GM18498 (cell line): ENCODE results near the gene MAN1C1.

ENCODE experiments used
- ATAC-seq: cut with Tn5 transposase; IDR thresholded peaks from one replicate; pipeline ENCODE4 v1.9.1; 2021; ENCODE audit warnings: mild to moderate bottlenecking, moderate library complexity; ENCODE audit not compliant: unreplicated experiment

The MAN1C1 gene

GRCh38 chr1:25755475-25756125, 139.0 kb downstream of the MAN1C1 start:
- ATAC-seq: no peak

DNA sequence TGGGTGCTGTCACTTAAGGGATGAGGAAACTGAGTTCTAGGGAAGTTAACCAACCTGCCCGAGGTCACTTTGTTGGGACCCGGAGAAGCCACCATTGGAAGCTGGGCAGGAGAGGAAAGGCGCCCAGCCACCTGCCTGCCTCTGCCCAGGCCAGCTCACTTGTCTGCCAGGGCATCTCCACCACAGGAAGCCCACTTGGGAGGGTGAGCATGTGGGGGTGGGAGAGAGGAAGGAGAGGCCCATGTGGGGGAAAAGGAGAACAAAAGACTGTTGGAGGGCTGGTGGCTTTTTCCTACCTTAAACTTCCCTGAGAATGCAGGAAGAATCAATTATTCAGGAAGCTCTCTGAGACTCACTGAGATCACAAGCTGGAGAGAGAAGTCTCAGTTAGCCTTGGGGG, 139.6 kb downstream of the MAN1C1 start:
- ATAC-seq: no peak

GRCh38 chr1:25757151-25757845, 140.7 kb downstream of the MAN1C1 start:
- ATAC-seq: no peak

- ATAC-seq: no peak
Measured at GRCh38 chr1:25757846-25758185, 141.2 kb downstream of the MAN1C1 start.

DNA sequence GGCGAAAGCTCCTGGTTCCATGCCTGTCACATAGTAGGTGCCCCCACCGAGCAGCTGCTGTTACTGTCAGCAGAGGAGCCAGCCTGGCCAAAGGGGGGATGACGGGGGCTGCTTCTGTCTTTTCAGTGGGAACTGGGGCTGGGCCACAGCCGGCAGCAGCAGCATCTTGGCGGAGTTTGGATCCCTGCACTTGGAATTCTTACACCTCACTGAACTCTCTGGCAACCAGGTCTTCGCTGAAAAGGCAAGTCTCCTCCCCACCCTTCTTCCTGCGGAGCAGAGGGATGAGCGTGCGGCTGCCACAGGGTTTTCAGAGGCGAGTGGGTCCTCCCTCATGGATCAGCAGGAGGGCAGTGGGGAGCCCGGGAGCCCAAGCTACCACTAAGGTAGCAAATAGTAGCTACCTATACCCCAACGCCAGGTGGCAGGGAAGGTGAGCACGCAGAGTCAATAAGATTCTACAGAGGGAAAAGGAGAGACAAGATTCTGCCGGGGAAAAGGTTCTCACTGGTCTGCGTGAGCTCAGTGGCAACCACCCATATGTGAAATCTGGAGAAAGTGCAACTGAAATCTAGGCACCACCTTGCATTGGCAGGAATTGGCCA, 142.0 kb downstream of the MAN1C1 start:
- no peak for ATAC-seq

DNA sequence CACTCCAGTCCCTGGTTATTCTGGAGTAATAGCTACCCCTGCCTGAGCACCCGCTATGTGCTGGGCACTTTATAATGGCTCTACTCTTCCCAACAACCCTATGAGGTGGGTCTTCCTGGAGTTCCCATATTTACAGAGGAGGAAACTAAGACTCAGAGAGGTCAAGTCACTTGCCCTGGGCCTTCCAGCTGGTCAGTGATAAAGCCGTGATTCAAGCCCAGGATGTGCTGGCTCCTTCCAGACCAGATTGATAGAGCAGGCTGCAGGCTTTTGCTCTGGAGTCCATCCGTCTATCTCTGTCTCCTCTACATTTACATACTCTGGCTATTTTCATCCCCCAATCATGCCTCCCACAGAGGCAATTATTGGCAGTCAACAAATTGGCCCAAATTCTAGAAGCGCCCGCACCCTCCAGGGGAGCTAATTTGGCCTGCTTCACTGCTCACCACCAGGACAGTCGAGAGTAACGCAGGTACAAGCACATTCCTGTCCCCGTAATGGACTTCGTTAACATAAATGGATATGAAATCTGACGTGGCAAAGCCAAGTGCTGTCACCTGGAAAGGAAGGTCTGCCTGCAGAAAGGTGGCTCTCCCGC, 143.6 kb downstream of the MAN1C1 start:
- no peak for ATAC-seq

GRCh38 chr1:25760871-25761270, 144.3 kb downstream of the MAN1C1 start:
- ATAC-seq: no peak

DNA sequence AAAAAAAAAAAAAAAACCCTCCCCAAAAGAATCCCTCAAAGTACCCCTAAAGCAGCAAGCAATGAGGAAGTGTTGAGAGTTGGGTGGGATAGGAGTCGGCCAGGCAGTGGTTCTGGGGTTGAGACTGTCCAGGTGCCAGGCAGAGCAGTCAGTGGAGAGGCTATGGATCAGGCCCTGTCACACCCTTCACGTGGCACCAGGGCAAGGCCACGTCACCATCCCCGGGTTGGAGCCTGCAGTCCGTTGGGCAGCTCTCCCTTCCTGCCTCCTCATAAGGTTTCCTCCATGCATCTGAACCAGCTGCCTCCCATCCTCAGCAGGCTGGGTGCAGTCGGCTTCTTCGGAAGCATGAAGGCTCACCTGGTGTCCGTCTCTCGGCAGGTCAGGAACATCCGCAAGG, 146.9 kb downstream of the MAN1C1 start:
- no peak for ATAC-seq

- no peak for ATAC-seq
Measured at GRCh38 chr1:25765136-25765922, 148.7 kb downstream of the MAN1C1 start.

DNA sequence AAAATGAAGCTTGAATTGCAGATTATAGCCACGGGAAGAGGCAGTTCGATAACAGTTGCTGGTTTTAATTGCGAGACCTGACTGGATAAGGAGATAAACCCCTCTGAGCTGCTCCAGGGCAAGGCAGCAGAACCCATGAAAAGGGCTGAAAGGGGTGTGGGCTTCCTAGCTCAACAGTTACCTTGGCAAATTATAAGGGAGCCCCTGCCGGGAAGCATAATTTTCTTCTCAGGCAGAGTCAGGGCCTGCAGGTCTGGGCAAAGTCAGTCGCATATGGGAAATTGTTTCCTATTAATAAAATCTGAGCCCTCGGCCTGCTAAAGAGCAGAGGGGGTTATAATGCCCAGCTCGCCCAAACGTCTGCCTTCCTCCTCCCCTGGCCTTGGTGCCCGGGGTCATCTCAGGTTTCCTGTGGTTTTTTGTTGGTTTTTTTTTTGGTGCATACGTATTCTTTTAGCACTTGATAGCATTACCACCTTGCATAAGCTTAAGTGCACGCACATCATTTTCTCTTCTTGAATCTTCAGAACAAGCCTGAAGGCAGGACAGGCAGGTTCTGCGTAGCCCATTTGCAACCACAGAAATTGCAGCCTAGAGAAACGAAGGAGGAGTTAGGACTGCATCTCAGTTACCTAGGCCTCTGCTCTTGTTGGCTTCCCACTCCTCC, 149.5 kb downstream of the MAN1C1 start:
- ATAC-seq: no peak

DNA sequence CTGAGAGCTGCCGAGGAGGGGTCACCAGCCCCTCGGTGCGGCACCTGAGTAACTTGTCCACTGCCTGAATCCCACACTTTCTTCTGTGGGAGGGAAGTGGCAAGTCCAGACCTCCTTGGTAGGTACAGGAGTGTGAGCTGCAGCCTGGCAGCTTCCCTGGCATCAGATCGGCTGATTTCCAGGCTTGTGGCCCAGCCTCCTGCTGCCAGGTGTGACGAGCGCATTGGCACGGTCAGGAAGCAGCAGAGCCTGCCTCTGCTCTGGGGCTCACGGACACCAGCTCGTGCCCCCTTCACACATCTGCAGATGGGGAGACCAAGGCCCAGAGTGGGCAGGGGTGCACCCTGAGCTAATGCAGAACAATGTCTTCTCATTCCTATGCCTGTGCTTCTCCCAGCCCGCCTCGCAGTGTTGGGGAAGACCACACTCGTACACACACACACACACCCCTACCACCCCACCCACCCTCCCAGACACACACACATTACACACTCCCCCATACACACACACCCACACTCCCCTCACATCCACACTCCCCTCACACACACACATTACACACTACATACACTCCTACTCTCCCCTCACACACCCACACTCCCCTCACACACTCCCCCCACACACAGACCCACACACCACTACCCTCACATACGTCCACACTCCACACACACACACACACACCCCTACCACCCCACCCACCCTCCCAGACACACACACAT, 150.3 kb downstream of the MAN1C1 start:
- ATAC-seq: no peak

DNA sequence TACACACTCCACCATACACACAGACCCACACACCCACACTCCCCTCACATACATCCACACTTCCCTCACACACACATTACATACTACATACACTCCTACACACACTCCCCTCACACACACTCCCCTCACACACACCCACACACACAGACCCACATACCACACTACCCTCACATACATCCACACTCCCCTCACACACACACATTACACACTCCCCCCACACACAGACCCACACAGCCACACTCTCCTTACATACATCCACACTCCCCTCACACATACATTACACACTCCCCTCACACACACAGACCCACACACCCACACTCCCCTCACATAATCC, 150.8 kb downstream of the MAN1C1 start:
- no peak for ATAC-seq

GRCh38 chr1:25768999-25769398, 152.4 kb downstream of the MAN1C1 start:
- ATAC-seq: no peak

GRCh38 chr1:25769625-25770383, 153.2 kb downstream of the MAN1C1 start:
- ATAC-seq: no peak

GRCh38 chr1:25770541-25771220, 154.1 kb downstream of the MAN1C1 start:
- ATAC-seq: no peak

- no peak for ATAC-seq
Measured at GRCh38 chr1:25771221-25772114, 154.9 kb downstream of the MAN1C1 start.

DNA sequence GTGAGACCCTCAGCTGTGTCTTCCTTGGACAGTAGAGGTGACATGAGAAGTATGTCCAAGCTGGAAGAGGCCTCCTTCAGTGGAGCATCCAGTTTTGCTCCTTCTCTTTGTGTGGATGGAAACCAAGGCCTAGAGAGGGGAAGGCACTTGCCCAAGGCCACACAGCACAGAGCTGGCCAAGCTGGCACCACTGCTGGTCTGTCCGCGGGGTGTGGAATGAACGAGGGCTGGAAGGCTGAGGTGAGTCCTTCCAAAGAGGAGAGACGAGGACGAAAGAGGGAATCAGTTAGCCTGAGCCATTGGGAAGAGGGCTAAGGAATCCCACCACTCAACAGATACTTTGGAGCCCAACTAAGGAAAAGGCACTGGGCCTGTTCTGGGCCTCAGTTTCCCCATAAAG, 155.6 kb downstream of the MAN1C1 start:
- no peak for ATAC-seq

- ATAC-seq: no peak
Measured at GRCh38 chr1:25772692-25773245, 156.2 kb downstream of the MAN1C1 start.
